Measurements from ENCODE around the gene TMC5. TPM values are rescaled to one million over a fixed set of nuclear protein-coding genes. Genes with fewer than 3 reads are reported as not detected.

TMC5 gene
- total and polyA plus RNA-seq, 2 of the 4 experiments (the other 2 are of a cell fraction): not detected

Other genes with a start within 250 kb of the TMC5 start
- not detected in 2 replicates for gene SYT17, start 249.6 kb upstream of the TMC5 start, total RNA-seq (2012; rRNA removed)
- gene SYT17, start 249.6 kb upstream of the TMC5 start, polyA plus RNA-seq (2012; rRNA removed): not detected in 2 replicates
- not detected in 2 replicates for gene CLEC19A, start 132.2 kb upstream of the TMC5 start, total RNA-seq (2012; rRNA removed)
- gene CLEC19A, start 132.2 kb upstream of the TMC5 start, polyA plus RNA-seq (2012; rRNA removed): not detected in 2 replicates
- gene GDE1, start 104.2 kb downstream of the TMC5 start, total RNA-seq (2012; rRNA removed): 62.4 and 64.2 TPM in 2 replicates
- gene GDE1, start 104.2 kb downstream of the TMC5 start, polyA plus RNA-seq (2012; rRNA removed): 36.7 and 50.1 TPM in 2 replicates
- 7.7 and 11.9 TPM in 2 replicates for gene CCP110, start 106.1 kb downstream of the TMC5 start, total RNA-seq (2012; rRNA removed)
- 3.7 and 4.7 TPM in 2 replicates for gene CCP110, start 106.1 kb downstream of the TMC5 start, polyA plus RNA-seq (2012; rRNA removed)
- gene VPS35L, start 137.8 kb downstream of the TMC5 start, total RNA-seq (2012; rRNA removed): 20.3 and 28.0 TPM in 2 replicates
- 37.1 and 40.1 TPM in 2 replicates for gene VPS35L, start 137.8 kb downstream of the TMC5 start, polyA plus RNA-seq (2012; rRNA removed)

All from IMR-90 (cell line).